Body of pancreas (tissue), 4 donors: ENCODE measurements around the gene CES5A.

Experiments
- CTCF ChIP-seq, 7 experiments: fragments of 450-650 bp in 4 of 7; fragments of 200-600 bp in 3 of 7; sonication (generic) in 3 of 7; IDR thresholded peaks; one replicate each; pipeline ENCODE4 v1.5.1; 2016 to 2019; ENCODE audit warnings: antibody characterized with exemption in 7 of 7
- POLR2A ChIP-seq, 3 donors: fragments of 450-650 bp; IDR thresholded peaks; one replicate each; pipeline ENCODE4 v1.6.1; 2016; ENCODE audit warnings: antibody characterized with exemption in 3 of 3, mild to moderate bottlenecking in 2 of 3

DNA sequence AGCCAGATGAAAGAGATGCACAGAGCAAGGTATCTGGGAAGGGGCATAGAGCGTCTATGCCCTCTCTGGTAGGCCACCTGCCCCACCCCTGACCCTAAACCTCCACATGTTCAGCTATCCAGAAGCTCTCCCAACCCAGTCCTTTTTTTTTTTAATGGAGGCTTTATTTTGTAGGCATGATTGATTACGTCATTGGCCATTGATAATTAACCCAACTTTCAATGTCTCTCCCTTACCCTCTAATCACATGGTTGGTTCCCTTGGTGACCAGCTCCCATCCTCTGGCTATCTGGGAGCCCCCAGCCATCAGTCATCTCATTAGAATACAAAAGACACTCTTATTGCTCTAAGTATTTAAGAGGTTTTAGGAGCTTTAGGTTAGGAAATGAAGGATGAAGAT, 14.3 kb upstream of the CES5A start:
- TF ChIP-seq CTCF (IDR thresholded peaks at IDR 0.05) (no peak), POLR2A (IDR thresholded peaks at IDR 0.05) (no peak)
